A549 (cell line): ENCODE measurements around the gene PIGL. TPM values are rescaled to one million over a fixed set of nuclear protein-coding genes. Genes with fewer than 3 reads are reported as not detected.

Experiments used
- ATAC-seq, 2 experiments: fragments of 200-7000 bp in 1 of 2; fragments of >200 bp in 1 of 2; cut with Nextera tagmentation in 1 of 2; cut with Tn5 transposase in 1 of 2; 3 replicates each; pipeline versions ENCODE4 v1.8.0 to v1.9.1; 2018 to 2020; ENCODE audit warnings: mild to moderate bottlenecking in 1 of 2, moderate library complexity in 1 of 2
- CTCF ChIA-PET: fragments of 300-600 bp; sonication (Branson Sonifier 250); formaldehyde crosslinking; extraction: SDS; loops from one replicate; lab custom pipeline; 2021; ENCODE audit warnings: antibody characterized with exemption, inconsistent platforms; lab: Yijun Ruan, JAX
- POLR2A ChIA-PET: fragments of 350-600 bp; formaldehyde crosslinking; extraction: SDS; loops from one replicate; lab custom pipeline; 2021; ENCODE audit warnings: antibody characterized with exemption, inconsistent platforms; lab: Yijun Ruan, JAX
- DNase-seq, 2 experiments: peaks; one replicate each; pipeline versions ENCODE4 v3.0.0 to v3.0.0-alpha.2; 2011 to 2016; ENCODE audit warnings: low read depth in 1 of 2, low spot score in 1 of 2
- FAIRE-seq: peaks from 2 replicates; lab custom pipeline; 2011; peaks lifted over from hg19 to GRCh38; lab: Jason Lieb, UNC
- H3K27ac ChIP-seq, 2 experiments: fragments of >200 bp; sonication (Bioruptor Twin); formaldehyde crosslinking; 3 replicates each; pipeline ENCODE4 v1.5.1; 2016 to 2017
- H3K4me1 ChIP-seq: fragments of >200 bp; sonication (Bioruptor Twin); formaldehyde crosslinking; 3 replicates; pipeline ENCODE4 v1.6.1; 2016
- H3K4me2 ChIP-seq: fragments of >200 bp; sonication (Bioruptor Twin); formaldehyde crosslinking; 3 replicates; pipeline ENCODE4 v1.6.1; 2016
- H3K4me3 ChIP-seq: fragments of >200 bp; sonication (Bioruptor Twin); formaldehyde crosslinking; 3 replicates; pipeline ENCODE4 v1.5.1; 2016
- H3K9me3 ChIP-seq: fragments of >200 bp; sonication (Bioruptor Twin); formaldehyde crosslinking; 3 replicates; pipeline ENCODE4 v1.6.1; 2016
- ATOH8 ChIP-seq: fragments of 250-450 bp; sonication (Bioruptor Pico); IDR thresholded peaks from 2 replicates; pipeline ENCODE4 v1.5.0; 2020; ENCODE audit warnings: low read depth, mild to moderate bottlenecking, moderate library complexity
- BHLHE40 ChIP-seq: IDR thresholded peaks from 2 replicates; pipeline ENCODE4 v1.6.1; 2012; ENCODE audit warnings: low read depth, low read length, inconsistent platforms
- CHD4 ChIP-seq: fragments of 200-600 bp; sonication (generic); IDR thresholded peaks from 2 replicates; pipeline ENCODE4 v1.6.1; 2016; ENCODE audit warnings: antibody characterized with exemption, mild to moderate bottlenecking, borderline replicate concordance
- EHF ChIP-seq: fragments of 250-450 bp; sonication (Bioruptor Pico); IDR thresholded peaks from 2 replicates; pipeline ENCODE4 v1.5.0; 2020; ENCODE audit warnings: mild to moderate bottlenecking
- EHMT2 ChIP-seq: fragments of 200-600 bp; sonication (generic); IDR thresholded peaks from 2 replicates; pipeline ENCODE4 v1.6.1; 2016; ENCODE audit warnings: antibody characterized with exemption, low read depth, mild to moderate bottlenecking, moderate library complexity
- ESRRA ChIP-seq: fragments of 150-350 bp; IDR thresholded peaks from 2 replicates; pipeline ENCODE4 v1.6.1; 2014; ENCODE audit warnings: mild to moderate bottlenecking, low read length, borderline replicate concordance
- HDAC2 ChIP-seq: fragments of 200-600 bp; sonication (generic); IDR thresholded peaks from 2 replicates; pipeline ENCODE4 v1.6.1; 2016
- HEYL ChIP-seq: fragments of 250-450 bp; sonication (Bioruptor Pico); IDR thresholded peaks from 2 replicates; pipeline ENCODE4 v1.8.0; 2021; ENCODE audit warnings: mild to moderate bottlenecking, moderate library complexity
- HOXB13 ChIP-seq: fragments of 250-450 bp; sonication (Bioruptor Pico); IDR thresholded peaks from 2 replicates; pipeline ENCODE4 v1.5.0; 2020; ENCODE audit warnings: low read depth, mild to moderate bottlenecking, moderate library complexity
- HOXB5 ChIP-seq: fragments of 250-450 bp; sonication (Bioruptor Pico); IDR thresholded peaks from 2 replicates; pipeline ENCODE4 v1.5.0; 2020; ENCODE audit warnings: mild to moderate bottlenecking, moderate library complexity
- KDM1A ChIP-seq: fragments of 200-600 bp; sonication (generic); IDR thresholded peaks from 2 replicates; pipeline ENCODE4 v1.6.1; 2016; ENCODE audit warnings: low read depth, mild to moderate bottlenecking
- MAFK ChIP-seq: fragments of 450-650 bp; IDR thresholded peaks from 2 replicates; pipeline ENCODE4 v1.6.1; 2014; ENCODE audit not compliant: partially characterized antibody
- MAX ChIP-seq: IDR thresholded peaks from 2 replicates; pipeline ENCODE4 v1.6.1; 2012
- MYC ChIP-seq: IDR thresholded peaks from 2 replicates; pipeline ENCODE4 v1.6.1; 2012; ENCODE audit warnings: mild to moderate bottlenecking, inconsistent platforms, low read length, improper control_type of control experiment, borderline replicate concordance
- NFE2L2 ChIP-seq: fragments of 150-350 bp; conservative IDR thresholded peaks from 2 replicates; pipeline ENCODE4 v1.6.1; 2014; ENCODE audit warnings: low read length
- NPAS2 ChIP-seq: fragments of 250-450 bp; sonication (Bioruptor Pico); IDR thresholded peaks from 2 replicates; pipeline ENCODE4 v1.8.0; 2022; ENCODE audit warnings: mild to moderate bottlenecking, moderate library complexity, borderline replicate concordance
- PHF8 ChIP-seq: fragments of 200-600 bp; sonication (generic); IDR thresholded peaks from 2 replicates; pipeline ENCODE4 v1.6.1; 2016; ENCODE audit warnings: low read depth, mild to moderate bottlenecking, antibody characterized with exemption, moderate library complexity, borderline replicate concordance
- POLR2A ChIP-seq: IDR thresholded peaks from 2 replicates; pipeline ENCODE4 v1.6.1; 2012; ENCODE audit warnings: mild to moderate bottlenecking, low read length
- POLR2AphosphoS2 ChIP-seq: conservative IDR thresholded peaks from 2 replicates; pipeline ENCODE4 v1.6.1; 2012; ENCODE audit warnings: low read length, improper control_type of control experiment, inconsistent platforms
- RCOR1 ChIP-seq: fragments of 150-350 bp; IDR thresholded peaks from 2 replicates; pipeline ENCODE4 v1.6.1; 2014; ENCODE audit warnings: antibody characterized with exemption, low read length, low read depth
- RFX5 ChIP-seq: fragments of 450-650 bp; IDR thresholded peaks from 2 replicates; pipeline ENCODE4 v1.7.1; 2014; ENCODE audit warnings: antibody characterized with exemption, mild to moderate bottlenecking, moderate library complexity
- RNF2 ChIP-seq: fragments of 200-600 bp; sonication (generic); IDR thresholded peaks from 2 replicates; pipeline ENCODE4 v1.6.1; 2016; ENCODE audit warnings: low read depth, mild to moderate bottlenecking, antibody characterized with exemption, moderate library complexity, borderline replicate concordance
- SMC3 ChIP-seq: fragments of >200 bp; sonication (Bioruptor Twin); formaldehyde crosslinking; IDR thresholded peaks from 3 replicates; pipeline ENCODE4 v1.6.1; 2018; ENCODE audit warnings: inconsistent platforms
- TFCP2L1 ChIP-seq: fragments of 250-450 bp; sonication (Bioruptor Pico); IDR thresholded peaks from 2 replicates; pipeline ENCODE4 v1.5.0; 2021; ENCODE audit warnings: mild to moderate bottlenecking
- TP53 ChIP-seq: fragments of 250-450 bp; sonication (Bioruptor Pico); IDR thresholded peaks from 2 replicates; pipeline ENCODE4 v1.5.0; 2021; ENCODE audit warnings: mild to moderate bottlenecking, moderate library complexity
- ZC3H11A ChIP-seq: fragments of 450-650 bp; IDR thresholded peaks from 2 replicates; pipeline ENCODE4 v1.6.1; 2014; ENCODE audit warnings: antibody characterized with exemption, mild to moderate bottlenecking
- ZFP36 ChIP-seq: fragments of 450-650 bp; IDR thresholded peaks from 2 replicates; pipeline ENCODE4 v1.6.1; 2014; ENCODE audit warnings: borderline replicate concordance; ENCODE audit not compliant: partially characterized antibody
- ZNF302 ChIP-seq: fragments of 250-450 bp; sonication (Bioruptor Pico); IDR thresholded peaks from 2 replicates; pipeline ENCODE4 v1.9.0; 2021; ENCODE audit warnings: inconsistent platforms, mild to moderate bottlenecking, moderate library complexity
- WGBS: methylation state at CpG from one replicate; pipeline ENCODE4 v1.1.6; 2017; ENCODE audit errors: missing lambda C conversion rate; 5-methylcytosine and 5-hydroxymethylcytosine counted together
- polyA plus RNA-seq, 4 experiments: library from polyadenylated mRNA; depleted of rRNA in 3 of 4; stranded (reverse); fragments of >200 nt; fragmentation: RNase III in 1 of 4; extraction: RNeasy Plus Mini Kit Qiagen cat#74134 plus additional on column Dnase treatment in 1 of 4; gene quantifications; 2 replicates in 3 of 4; 3 replicates in 1 of 4; pipeline ENCODE4 v1.2.3, GENCODE V29; 2011 to 2017
- TF ChIP-seq, protein P1 (sequence below): fragments of 450-650 bp; IDR thresholded peaks from 2 replicates; pipeline ENCODE4 v1.6.1; 2014; ENCODE audit warnings: antibody characterized with exemption
- TF ChIP-seq, protein P2 (sequence below): fragments of 150-350 bp; IDR thresholded peaks from 2 replicates; pipeline ENCODE4 v1.6.1; 2014; ENCODE audit warnings: low read depth, mild to moderate bottlenecking, low read length

Gene PIGL
- polyA plus RNA-seq, 2 of the 4 experiments (the other 2 are of a cell fraction): 27.5 to 35.1 TPM

GRCh38 chr17:16232391-16232790 is 15.4 kb downstream of the PIGL start:
- Histone ChIP-seq H3K4me3 (no peak overlapping the region), H3K4me1 (peaks cover 5% of the 10 kb centered on the region; the same call in 2 of the 3 replicates), H3K4me2 (no peak overlapping the region), H3K27ac (no peak overlapping the region), H3K9me3 (no peaks in the 10 kb centered on the region)
- ChIA-PET POLR2A (no interaction called here), CTCF (interaction anchor here (1.1 kb wide), 1 partner anchor 121 kb away, joined by 4 read pairs; the partner anchor contains the start of gene CENPV)
- DNase-seq (no peak), ATAC-seq (no peak)
- WGBS: 90% methylated on average over 1 of the region's 1 CpG
- TF ChIP-seq MAFK: no peak
- TF ChIP-seq, all 56 proteins: peak for 0
- FAIRE-seq: no peak

- POLR2A ChIA-PET: no interaction called here
- TF ChIP-seq, protein P1, sequence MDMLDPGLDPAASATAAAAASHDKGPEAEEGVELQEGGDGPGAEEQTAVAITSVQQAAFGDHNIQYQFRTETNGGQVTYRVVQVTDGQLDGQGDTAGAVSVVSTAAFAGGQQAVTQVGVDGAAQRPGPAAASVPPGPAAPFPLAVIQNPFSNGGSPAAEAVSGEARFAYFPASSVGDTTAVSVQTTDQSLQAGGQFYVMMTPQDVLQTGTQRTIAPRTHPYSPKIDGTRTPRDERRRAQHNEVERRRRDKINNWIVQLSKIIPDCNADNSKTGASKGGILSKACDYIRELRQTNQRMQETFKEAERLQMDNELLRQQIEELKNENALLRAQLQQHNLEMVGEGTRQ: no peak
- TF ChIP-seq ZNF302 (CRISPR knock-in tag): no peak
- TF ChIP-seq TP53 (CRISPR knock-in tag): no peak
- TF ChIP-seq MAFK: no peak
- no peak for TF ChIP-seq ZFP36
- TF ChIP-seq MYC: no peak
- no peak for TF ChIP-seq POLR2AphosphoS2
- no peak for TF ChIP-seq HEYL
- no peak for TF ChIP-seq ATOH8
- no peak for TF ChIP-seq HOXB5 (CRISPR knock-in tag)
- no peak for TF ChIP-seq PHF8
- TF ChIP-seq TFCP2L1 (CRISPR knock-in tag): no peak
- no peak for TF ChIP-seq ZC3H11A
- TF ChIP-seq RFX5: no peak
- TF ChIP-seq ESRRA: no peak
- TF ChIP-seq SMC3: no peak
- TF ChIP-seq KDM1A: no peak
- TF ChIP-seq EHMT2: no peak
- no peak for TF ChIP-seq POLR2A
- TF ChIP-seq RNF2: no peak
- TF ChIP-seq, all 56 proteins: peak for 0
- Histone ChIP-seq H3K9me3 (no peaks in the 10 kb centered on the region), H3K4me2 (no peak overlapping the region), H3K4me1 (no peaks in the 10 kb centered on the region), H3K4me3 (no peak overlapping the region), H3K27ac (no peak overlapping the region)
- CTCF ChIA-PET: interaction anchor here (1.3 to 1.8 kb wide), 2 partner anchors 18 to 22 kb away, joined by 4 read pairs; no protein-coding TSS in a partner anchor
- ATAC-seq (no peak), FAIRE-seq (no peak), DNase-seq (no peak)
- whole genome bisulfite sequencing: 93% methylated on average over 3 of the region's 3 CpGs
These were observed 22.9 kb downstream of the PIGL start for GRCh38 chr17:16239931-16240330.

- Histone ChIP-seq H3K4me1 (peaks cover 1% of the 10 kb centered on the region; the same call in 1 of the 3 replicates), H3K9me3 (no peaks in the 10 kb centered on the region), H3K4me3 (no peak overlapping the region), H3K27ac (no peak overlapping the region), H3K4me2 (no peak overlapping the region)
- no peak for DNase-seq
- FAIRE-seq: no peak
- no peak for TF ChIP-seq EHF (CRISPR knock-in tag)
- no peak for TF ChIP-seq BHLHE40
- TF ChIP-seq HOXB13: no peak
- no peak for TF ChIP-seq RNF2
- TF ChIP-seq CHD4: no peak
- TF ChIP-seq NFE2L2: no peak
- no peak for TF ChIP-seq HDAC2
- TF ChIP-seq NPAS2 (CRISPR knock-in tag): no peak
- TF ChIP-seq ZC3H11A: no peak
- TF ChIP-seq, protein P2, sequence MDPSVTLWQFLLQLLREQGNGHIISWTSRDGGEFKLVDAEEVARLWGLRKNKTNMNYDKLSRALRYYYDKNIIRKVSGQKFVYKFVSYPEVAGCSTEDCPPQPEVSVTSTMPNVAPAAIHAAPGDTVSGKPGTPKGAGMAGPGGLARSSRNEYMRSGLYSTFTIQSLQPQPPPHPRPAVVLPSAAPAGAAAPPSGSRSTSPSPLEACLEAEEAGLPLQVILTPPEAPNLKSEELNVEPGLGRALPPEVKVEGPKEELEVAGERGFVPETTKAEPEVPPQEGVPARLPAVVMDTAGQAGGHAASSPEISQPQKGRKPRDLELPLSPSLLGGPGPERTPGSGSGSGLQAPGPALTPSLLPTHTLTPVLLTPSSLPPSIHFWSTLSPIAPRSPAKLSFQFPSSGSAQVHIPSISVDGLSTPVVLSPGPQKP: no peak
- no peak for TF ChIP-seq ESRRA
- TF ChIP-seq MAX: no peak
- no peak for TF ChIP-seq TP53 (CRISPR knock-in tag)
- TF ChIP-seq, protein P1: no peak
- no peak for TF ChIP-seq SMC3
- TF ChIP-seq POLR2AphosphoS2: no peak
- TF ChIP-seq RCOR1: no peak
- no peak for TF ChIP-seq MAFK
- TF ChIP-seq ZFP36: no peak
- POLR2A ChIA-PET: no interaction called here
- CTCF ChIA-PET: no interaction called here
- ATAC-seq: no peak
These were observed 24.9 kb downstream of the PIGL start for GRCh38 chr17:16241906-16242399.
